HepG2 (cell line): Measurements from ENCODE around the gene PSD4. TPM values are rescaled to one million over a fixed set of nuclear protein-coding genes. Genes with fewer than 3 reads are reported as not detected.

Experiments used
- ATAC-seq: fragments of 200-7000 bp; cut with Tn5 transposase; 3 replicates; pipeline ENCODE4 v1.9.1; 2020; ENCODE audit warnings: mild to moderate bottlenecking, moderate library complexity
- BruUV-seq: library from RNA; stranded (reverse); fragments of 400-500 nt; replicated peaks from 2 replicates; lab custom pipeline; 2021; lab: Mats Ljungman, UMichigan
- CTCF ChIA-PET: fragments of 300-600 bp; formaldehyde crosslinking; extraction: SDS; loops from one replicate; lab custom pipeline; 2021; ENCODE audit warnings: low total read pairs, inconsistent platforms, low intra/inter-chr PET ratio; lab: Yijun Ruan, JAX
- POLR2A ChIA-PET: fragments of 350-600 bp; sonication (Branson Sonifier 250); formaldehyde crosslinking; loops from one replicate; lab custom pipeline; 2020; ENCODE audit warnings: antibody characterized with exemption, inconsistent platforms; lab: Yijun Ruan, JAX
- DNase-seq: peaks from one replicate; pipeline ENCODE4 v3.0.0-alpha.2; 2015; ENCODE audit warnings: low spot score
- FAIRE-seq: peaks from 3 replicates; lab custom pipeline; 2011; peaks lifted over from hg19 to GRCh38; lab: Jason Lieb, UNC
- H2AFZ ChIP-seq: one replicate; pipeline ENCODE4 v1.6.1; 2011; ENCODE audit warnings: low read length, inconsistent platforms
- H3K27ac ChIP-seq: fragments of 300-600 bp; 3 replicates; pipeline ENCODE4 v1.8.0; 2011; ENCODE audit warnings: mixed run types, mild to moderate bottlenecking, mixed read lengths, low read length, inconsistent platforms; ENCODE audit not compliant: insufficient read depth; ENCODE audit errors: extremely low read length
- H3K27me3 ChIP-seq, 2 experiments: fragments of 200-600 bp in 1 of 2; 2 replicates in 1 of 2; 3 replicates in 1 of 2; pipeline versions ENCODE4 v1.6.0 to v1.8.0; 2011; ENCODE audit warnings: low read length in 2 of 2, mild to moderate bottlenecking in 2 of 2, moderate library complexity in 2 of 2, inconsistent platforms in 1 of 2; ENCODE audit not compliant: insufficient read depth in 2 of 2, control insufficient read depth in 1 of 2
- H3K36me3 ChIP-seq, 2 experiments: fragments of 200-600 bp in 1 of 2; replicated peaks in 1 of 2; 2 replicates in 1 of 2; 3 replicates in 1 of 2; pipeline versions ENCODE4 v1.5.1 to v1.8.0; 2011; ENCODE audit warnings: low read length in 2 of 2, inconsistent platforms in 1 of 2; ENCODE audit not compliant: insufficient read depth in 2 of 2, control insufficient read depth in 1 of 2
- H3K4me1 ChIP-seq: 2 replicates; pipeline ENCODE4 v1.5.1; 2012; ENCODE audit warnings: low read length, inconsistent platforms; ENCODE audit not compliant: insufficient read depth
- H3K4me2 ChIP-seq: 2 replicates; pipeline ENCODE4 v1.6.0; 2011; ENCODE audit warnings: low read depth, low read length, inconsistent platforms
- H3K4me3 ChIP-seq, 3 experiments: fragments of 200-600 bp in 1 of 3; sonication (generic), shearing (Covaris generic) in 1 of 3; replicated peaks in 1 of 3; 2 replicates each; pipeline ENCODE4 v1.5.1; 2011 to 2016; ENCODE audit warnings: low read length in 3 of 3, inconsistent platforms in 2 of 3, low read depth in 2 of 3, mild to moderate bottlenecking in 2 of 3, control low read depth in 1 of 3, mixed read lengths in 1 of 3; ENCODE audit not compliant: insufficient read depth in 1 of 3
- H3K79me2 ChIP-seq: one replicate; pipeline ENCODE4 v1.6.1; 2011; ENCODE audit warnings: low read length, inconsistent platforms; ENCODE audit not compliant: insufficient read depth
- H3K9ac ChIP-seq: 2 replicates; pipeline ENCODE4 v1.6.0; 2011; ENCODE audit warnings: mild to moderate bottlenecking, low read depth, low read length, inconsistent platforms; ENCODE audit not compliant: insufficient read depth
- H3K9me3 ChIP-seq: 2 replicates; pipeline ENCODE4 v1.5.1; 2012; ENCODE audit warnings: mild to moderate bottlenecking, low read length
- H4K20me1 ChIP-seq: 2 replicates; pipeline ENCODE4 v1.6.0; 2011; ENCODE audit warnings: inconsistent platforms, mild to moderate bottlenecking, low read length, moderate library complexity; ENCODE audit not compliant: insufficient read depth
- CSRNP2 ChIP-seq: sonication (generic); formaldehyde crosslinking; conservative IDR thresholded peaks from 2 replicates; pipeline ENCODE4 v1.8.0; 2022; ENCODE audit warnings: low read depth, missing genetic modification reagents
- MEF2D ChIP-seq: sonication (generic); formaldehyde crosslinking; IDR thresholded peaks from 2 replicates; pipeline ENCODE4 v1.5.1; 2020; ENCODE audit warnings: mild to moderate bottlenecking, missing genetic modification reagents
- POLR2A ChIP-seq, 2 experiments: IDR thresholded peaks; 2 replicates each; pipeline ENCODE4 v1.6.1; 2011; ENCODE audit warnings: low read depth in 2 of 2, low read length in 2 of 2, mild to moderate bottlenecking in 1 of 2, moderate library complexity in 1 of 2; ENCODE audit not compliant: insufficient read depth in 1 of 2
- ZBTB7A ChIP-seq: sonication (generic); formaldehyde crosslinking; IDR thresholded peaks from 2 replicates; pipeline ENCODE4 v1.8.0; 2022; ENCODE audit warnings: mild to moderate bottlenecking, missing genetic modification reagents
- ZC3H13 ChIP-seq: sonication (generic); formaldehyde crosslinking; IDR thresholded peaks from 2 replicates; pipeline ENCODE4 v1.8.1; 2023; ENCODE audit warnings: mild to moderate bottlenecking, missing genetic modification reagents, moderate library complexity
- ZFYVE20 ChIP-seq: sonication (generic); formaldehyde crosslinking; IDR thresholded peaks from 2 replicates; pipeline ENCODE4 v1.8.0; 2023; ENCODE audit warnings: low read depth, mild to moderate bottlenecking, moderate library complexity, missing genetic modification reagents, borderline replicate concordance
- ZNF251 ChIP-seq: sonication (generic); formaldehyde crosslinking; IDR thresholded peaks from 2 replicates; pipeline ENCODE4 v1.9.0; 2021; ENCODE audit warnings: mild to moderate bottlenecking, missing genetic modification reagents
- ZNF256 ChIP-seq: sonication (generic); formaldehyde crosslinking; conservative IDR thresholded peaks from 2 replicates; pipeline ENCODE4 v1.4.0; 2020; ENCODE audit warnings: missing genetic modification reagents
- ZNF558 ChIP-seq: sonication (generic); formaldehyde crosslinking; IDR thresholded peaks from 2 replicates; pipeline ENCODE4 v1.9.0; 2022; ENCODE audit warnings: mild to moderate bottlenecking, missing genetic modification reagents, borderline replicate concordance
- ZNF577 ChIP-seq: sonication (generic); formaldehyde crosslinking; IDR thresholded peaks from 2 replicates; pipeline ENCODE4 v1.4.0; 2020; ENCODE audit warnings: mild to moderate bottlenecking, low read depth, missing genetic modification reagents, borderline replicate concordance
- WGBS: methylation state at CpG from one replicate; pipeline ENCODE4 v1.1.6; 2017; ENCODE audit warnings: low lambda C conversion rate; 5-methylcytosine and 5-hydroxymethylcytosine counted together
- in situ Hi-C: cut with HindIII; loops from 2 replicates; pipeline ENCODE4 v1.10.0; 2017; ENCODE audit warnings: low pct_unique_long_range_greater_than_20kb; ENCODE audit not compliant: extremely low pct_ligation_motif_present
- intact Hi-C: fragments of 100-400 bp; cut with micrococcal nuclease; formaldehyde crosslinking; loops from one replicate; pipeline ENCODE4 v1.10.0; 2022; ENCODE audit not compliant: unreplicated experiment
- polyA plus RNA-seq, 8 experiments: library from polyadenylated mRNA; depleted of rRNA in 3 of 8; stranded (reverse) in 7 of 8; unstranded in 1 of 8; fragments of >200 nt; fragmentation: Illumina TruSeq in 4 of 8; extraction: Trizol in 4 of 8; gene quantifications; 2 replicates each; pipeline versions ENCODE4 v1.2.1 to v1.2.3, GENCODE V29; 2011 to 2016; ENCODE audit warnings: low read depth in 4 of 8, missing spikeins in 1 of 8, mixed read lengths in 1 of 8; ENCODE audit not compliant: insufficient read depth in 1 of 8
- total RNA-seq, 5 experiments: library from RNA; depleted of rRNA; stranded (reverse); fragments of >200 nt; fragmentation: Illumina TruSeq; extraction: Trizol; gene quantifications; 2 replicates each; pipeline ENCODE4 v1.2.3, GENCODE V29; 2016; ENCODE audit warnings: low read depth in 1 of 5

The PSD4 gene
- total and polyA plus RNA-seq, 2 of the 13 experiments (the other 11 are each of a cell fraction or from before 2014, with no cell fraction given): 5.8 to 9.4 TPM

- Histone ChIP-seq H3K4me1 (peaks cover 63% of the 10 kb centered on the region), H2AFZ (no peak overlapping the region), H3K4me2 (no peak overlapping the region), H3K9ac (no peak overlapping the region), H3K27ac (no peak overlapping the region), H3K36me3 (peaks cover 0 to 4% of the 10 kb centered on the region in 2 experiments; a peak in 3 of 5 replicates), H3K4me3 (no peak overlapping the region), H3K79me2 (no peaks in the 10 kb centered on the region), H3K27me3 (peaks cover 0 to 11% of the 10 kb centered on the region in 2 experiments; a peak in 1 of 5 replicates), H3K9me3 (no peaks in the 10 kb centered on the region), H4K20me1 (no peaks in the 10 kb centered on the region)
- ATAC-seq (no peak), DNase-seq (no peak), FAIRE-seq (no peak)
- CTCF ChIA-PET: interaction anchor here (1.0 to 5.4 kb wide), 13 partner anchors 27 to 252 kb away, joined by 3 to 80 read pairs (median 7); partner anchors contain the start of gene PSD4
- 95% methylated on average over 1 of the region's 1 CpG for WGBS
- intact Hi-C loops (loop anchor here (1.0 to 2.0 kb wide), 6 partner anchors 19 to 253 kb away; no protein-coding TSS in a partner anchor), in situ Hi-C loops (loop anchor here (5.0 kb wide), 3 partner anchors 56 to 234 kb away; no protein-coding TSS in a partner anchor)
- POLR2A ChIA-PET: interaction anchor here (0.7 to 5.7 kb wide), 15 partner anchors 10 to 233 kb away, joined by 3 to 63 read pairs (median 6); partner anchors contain the start of genes IL1RN and PSD4
- BruUV-seq: no TSS peak
- no peak for TF ChIP-seq ZNF256
- TF ChIP-seq ZFYVE20: no peak
- no peak for TF ChIP-seq ZNF577 (CRISPR knock-in tag)
- TF ChIP-seq ZNF558: no peak
- TF ChIP-seq ZNF251 (CRISPR knock-in tag): no peak
- TF ChIP-seq MEF2D: no peak
- TF ChIP-seq ZBTB7A (CRISPR knock-in tag): no peak
- no peak for TF ChIP-seq CSRNP2 (CRISPR knock-in tag)
- no peak for TF ChIP-seq ZC3H13
- TF ChIP-seq POLR2A (IDR thresholded peaks at IDR 0.05; ENCODE audit: insufficient read depth in 1 of 2, low read depth in 2 of 2, low read length in 2 of 2): no peak
These were observed 35.9 kb upstream of the PSD4 start for GRCh38 chr2:113137827-113138226.
